Spleen (tissue), 7 donors: ENCODE data around the gene AP5B1.

Experiments used
- POLR2A ChIP-seq, 3 donors: fragments of 450-650 bp; IDR thresholded peaks; one replicate each; pipeline ENCODE4 v1.5.1; 2017; ENCODE audit warnings: antibody characterized with exemption in 3 of 3, mild to moderate bottlenecking in 1 of 3
- POLR2AphosphoS5 ChIP-seq, 3 donors: sonication (generic); formaldehyde crosslinking; IDR thresholded peaks; one replicate each; pipeline ENCODE4 v1.5.1; 2017; ENCODE audit warnings: antibody characterized with exemption in 3 of 3
- TF ChIP-seq, protein P1 (sequence below), 11 experiments: fragments of 200-600 bp in 7 of 11; fragments of 450-650 bp in 4 of 11; sonication (generic) in 4 of 11; IDR thresholded peaks in 8 of 11; conservative IDR thresholded peaks in 3 of 11; 1 replicate in 7 of 11; 2 replicates in 4 of 11; pipeline versions ENCODE4 v1.4.0 to v1.8.0; 2016 to 2021; ENCODE audit warnings: antibody characterized with exemption in 11 of 11, inconsistent platforms in 4 of 11, mild to moderate bottlenecking in 1 of 11
- donor health status: DM: no; HTN: no; CAD: no; lungs with moderate emphysema.
- donor health status: DM: no; HTN: no; CAD: no.
- donor health status: DM: no; HTN: no; CAD: no.

DNA sequence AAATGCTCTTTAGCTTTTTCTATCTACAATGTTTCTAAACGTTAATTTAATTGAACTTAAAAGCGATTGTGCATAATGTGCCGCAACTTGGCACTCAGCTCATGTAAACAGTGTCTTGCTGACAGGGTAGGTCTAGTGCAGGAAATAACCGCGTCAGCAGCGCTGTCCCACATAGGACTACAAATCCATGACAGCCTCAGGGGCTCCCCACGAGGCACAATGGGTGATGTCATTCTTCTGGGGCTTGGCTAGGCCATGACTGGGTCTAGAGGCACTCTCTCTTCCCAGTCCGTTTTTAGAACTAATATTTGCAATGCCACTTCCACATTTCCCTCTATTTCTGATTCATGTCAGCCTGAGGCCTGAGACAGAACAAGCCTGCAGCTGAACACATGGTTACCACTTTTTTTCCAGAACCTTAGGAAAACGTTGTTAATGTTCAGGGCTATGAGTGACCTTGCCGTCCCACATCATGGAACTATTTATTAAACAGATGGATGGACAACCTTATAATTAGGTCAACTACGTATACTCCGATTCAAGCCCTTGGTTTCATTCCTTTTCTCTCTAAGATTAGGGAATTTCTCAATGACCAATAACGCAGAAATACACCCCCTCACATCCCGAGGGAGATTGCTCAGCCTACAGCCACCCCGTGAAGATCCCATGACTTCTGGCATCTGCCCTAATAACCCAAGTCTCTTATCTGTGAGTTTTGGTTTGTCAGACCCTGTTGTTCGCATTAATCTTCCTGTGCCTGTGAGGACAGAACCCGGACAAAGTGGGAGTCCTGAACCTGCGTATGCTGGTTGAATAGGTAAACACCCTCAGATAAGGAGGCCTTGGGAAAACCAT is 33.6 kb upstream of the AP5B1 start:
- TF ChIP-seq POLR2A (IDR thresholded peaks at IDR 0.05), result no peak
- TF ChIP-seq, protein P1, sequence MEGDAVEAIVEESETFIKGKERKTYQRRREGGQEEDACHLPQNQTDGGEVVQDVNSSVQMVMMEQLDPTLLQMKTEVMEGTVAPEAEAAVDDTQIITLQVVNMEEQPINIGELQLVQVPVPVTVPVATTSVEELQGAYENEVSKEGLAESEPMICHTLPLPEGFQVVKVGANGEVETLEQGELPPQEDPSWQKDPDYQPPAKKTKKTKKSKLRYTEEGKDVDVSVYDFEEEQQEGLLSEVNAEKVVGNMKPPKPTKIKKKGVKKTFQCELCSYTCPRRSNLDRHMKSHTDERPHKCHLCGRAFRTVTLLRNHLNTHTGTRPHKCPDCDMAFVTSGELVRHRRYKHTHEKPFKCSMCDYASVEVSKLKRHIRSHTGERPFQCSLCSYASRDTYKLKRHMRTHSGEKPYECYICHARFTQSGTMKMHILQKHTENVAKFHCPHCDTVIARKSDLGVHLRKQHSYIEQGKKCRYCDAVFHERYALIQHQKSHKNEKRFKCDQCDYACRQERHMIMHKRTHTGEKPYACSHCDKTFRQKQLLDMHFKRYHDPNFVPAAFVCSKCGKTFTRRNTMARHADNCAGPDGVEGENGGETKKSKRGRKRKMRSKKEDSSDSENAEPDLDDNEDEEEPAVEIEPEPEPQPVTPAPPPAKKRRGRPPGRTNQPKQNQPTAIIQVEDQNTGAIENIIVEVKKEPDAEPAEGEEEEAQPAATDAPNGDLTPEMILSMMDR (IDR thresholded peaks at IDR 0.05 in 8 of 11, conservative IDR thresholded peaks at IDR 0.05 in 3 of 11), result no peak
- no peak for TF ChIP-seq POLR2AphosphoS5 (IDR thresholded peaks at IDR 0.05)
